ENCODE data around the gene HLA-DPA1. TPM values are rescaled to one million over a fixed set of nuclear protein-coding genes. Genes with fewer than 3 reads are reported as not detected.

The HLA-DPA1 gene
- total and polyA plus RNA-seq, 7 donors: 29.9 to 210 (median 51.0) TPM

DNA sequence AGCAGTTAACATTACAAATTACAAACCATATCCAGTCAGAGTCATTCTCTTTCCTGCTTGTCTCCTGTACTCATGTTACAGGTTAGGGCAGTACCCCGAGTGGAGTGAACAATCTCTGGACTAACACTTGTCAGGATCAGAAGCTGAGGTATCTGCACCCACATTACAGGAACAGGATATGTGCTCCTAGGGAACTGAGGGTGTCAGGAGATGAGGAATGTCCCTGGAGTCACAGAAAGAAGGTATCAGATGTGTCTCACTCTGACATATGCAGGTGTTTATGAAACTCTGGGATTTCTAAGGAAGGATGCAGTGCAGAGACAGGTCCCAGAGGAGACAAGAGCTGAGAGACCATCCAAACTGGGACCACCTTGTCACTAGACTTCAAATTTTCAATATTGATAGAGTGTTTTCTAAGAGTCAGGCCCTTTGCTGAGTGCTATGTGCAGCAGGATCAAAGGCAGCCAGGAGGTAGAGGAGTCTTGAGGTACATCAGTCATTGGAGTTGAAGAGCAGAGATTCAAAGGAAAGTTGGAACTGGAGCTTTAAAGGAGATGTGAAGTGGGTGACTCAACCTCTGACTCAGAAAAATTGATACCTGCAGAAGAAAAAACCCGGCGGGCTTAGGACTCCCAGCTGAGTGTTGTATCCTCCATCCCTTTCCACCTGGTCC, 14.9 kb upstream of the HLA-DPA1 start:
- Histone ChIP-seq H3K4me3 (no peak overlapping the region), H3K9me3 (no peaks in the 10 kb centered on the region), H3K27ac (no peak overlapping the region), H3K36me3 (peaks cover 0 to 41% (median 0%) of the 10 kb centered on the region in 4 donors), H3K4me1 (no peaks in the 10 kb centered on the region), H3K27me3 (peaks cover 0 to 12% (median 0%) of the 10 kb centered on the region in 3 donors)
- TF ChIP-seq POLR2AphosphoS5 (IDR thresholded peaks at IDR 0.05) (no peak), EP300 (IDR thresholded peaks at IDR 0.05) (no peak), POLR2A (IDR thresholded peaks at IDR 0.05) (no peak), CTCF (IDR thresholded peaks at IDR 0.05) (no peak)
- no peak for DNase-seq
- intact Hi-C loops (cut with DNase I): loop anchor here (10.0 kb wide), 1 partner anchor 194 kb away; no protein-coding TSS in a partner anchor
- WGBS, 2 donors: 57 to 83% methylated on average over 3 of the region's 3 CpGs

DNA sequence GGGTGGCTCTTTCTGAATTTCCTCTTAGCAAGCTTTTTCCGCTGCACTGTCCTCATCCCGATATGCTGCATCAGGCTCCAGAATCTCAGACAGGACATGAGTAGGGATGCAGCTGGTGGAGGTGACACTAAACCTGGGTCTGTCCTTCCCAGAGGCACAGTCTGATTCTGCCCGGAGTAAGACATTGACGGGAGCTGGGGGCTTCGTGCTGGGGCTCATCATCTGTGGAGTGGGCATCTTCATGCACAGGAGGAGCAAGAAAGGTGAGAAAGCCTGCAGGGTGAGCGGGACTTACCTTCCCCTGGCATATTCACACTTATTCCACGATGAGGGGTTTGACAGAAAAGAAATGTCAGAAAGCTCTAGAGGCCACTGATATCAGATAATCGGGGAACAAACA, 12.2 kb upstream of the HLA-DPA1 start:
- Histone ChIP-seq H3K9me3 (no peaks in the 10 kb centered on the region), H3K27ac (no peak overlapping the region), H3K4me3 (no peak overlapping the region), H3K36me3 (peaks cover 0 to 41% (median 0%) of the 10 kb centered on the region in 4 donors), H3K4me1 (peaks cover 0 to 12% (median 10%) of the 10 kb centered on the region in 4 donors), H3K27me3 (no peaks in the 10 kb centered on the region)
- TF ChIP-seq CTCF (IDR thresholded peaks at IDR 0.05): no peak
- TF ChIP-seq POLR2A (IDR thresholded peaks at IDR 0.05): no peak
- no peak for TF ChIP-seq EP300 (IDR thresholded peaks at IDR 0.05)
- TF ChIP-seq POLR2AphosphoS5 (IDR thresholded peaks at IDR 0.05): no peak
- no peak for DNase-seq
- intact Hi-C loops (cut with DNase I): loop anchor here (10.0 kb wide), 1 partner anchor 191 kb away; no protein-coding TSS in a partner anchor
- WGBS, 2 donors: 60 to 86% methylated on average over 8 of the region's 8 CpGs

- Histone ChIP-seq H3K4me3 (no peak overlapping the region), H3K27ac (peak overlapping the region in 3 of 4 donors; percentile 6 to 39 (median 24)), H3K4me1 (peaks cover 0 to 20% (median 14%) of the 10 kb centered on the region in 4 donors), H3K36me3 (peaks cover 0 to 41% (median 0%) of the 10 kb centered on the region in 4 donors), H3K27me3 (no peaks in the 10 kb centered on the region), H3K9me3 (no peaks in the 10 kb centered on the region)
- no peak for DNase-seq
- WGBS, 2 donors: 0 to 36% methylated on average over 2 of the region's 2 CpGs
- intact Hi-C loops (cut with DNase I): loop anchor here (10.0 kb wide), 1 partner anchor 188 kb away; no protein-coding TSS in a partner anchor
- TF ChIP-seq CTCF (IDR thresholded peaks at IDR 0.05) (peak in 2 of 4 experiments; percentile 41 to 46), POLR2AphosphoS5 (IDR thresholded peaks at IDR 0.05) (no peak)
These were observed 9.3 kb upstream of the HLA-DPA1 start for GRCh38 chr6:33082702-33083101.

DNA sequence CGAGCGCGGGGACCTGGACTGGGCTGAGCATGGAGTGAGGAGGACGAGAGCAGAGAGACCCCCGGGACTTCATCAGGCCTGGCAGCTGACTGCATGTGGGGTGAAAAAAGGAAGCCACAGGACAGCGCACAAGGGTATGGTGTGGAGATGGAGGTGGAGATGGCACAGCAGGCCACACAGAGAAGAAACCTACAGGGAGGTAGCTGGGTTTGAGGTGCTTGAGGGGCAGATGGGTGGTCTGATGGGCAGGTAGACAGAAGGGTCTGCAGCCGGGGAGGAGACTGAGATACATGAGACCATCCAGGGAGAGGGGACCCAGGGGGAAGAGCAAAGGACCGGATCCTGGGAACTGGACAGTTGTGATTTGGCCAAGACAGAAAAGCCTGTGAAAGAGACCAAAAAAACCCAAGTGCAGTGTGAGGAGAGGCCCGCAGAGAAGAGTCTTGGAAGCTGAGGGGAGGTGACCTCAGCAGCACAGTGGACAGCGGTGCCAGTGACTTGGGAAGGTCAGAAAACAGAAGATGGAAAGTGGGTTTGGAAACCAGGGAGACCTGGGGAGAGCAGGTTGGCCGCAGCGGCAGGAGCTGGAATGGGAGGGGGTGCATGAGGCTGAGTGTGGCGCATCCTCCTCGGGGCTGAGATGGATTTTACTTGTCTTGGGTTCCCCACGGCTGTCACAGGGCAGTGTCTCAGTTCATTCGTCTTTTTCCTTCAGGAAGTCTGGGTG, 7.8 kb upstream of the HLA-DPA1 start:
- WGBS, 2 donors: 75 to 79% methylated on average over 15 to 16 of the region's 16 CpGs
- no peak for DNase-seq
- intact Hi-C loops (cut with DNase I): loop anchor here (2.0 to 10.0 kb wide), 2 partner anchors 66 to 186 kb away; no protein-coding TSS in a partner anchor
- Histone ChIP-seq H3K27ac (peak overlapping the region; percentile 78 to 89 (median 83)), H3K36me3 (peaks cover 0 to 28% (median 0%) of the 10 kb centered on the region in 4 donors), H3K4me3 (peak overlapping the region; percentile 43 to 54 (median 50)), H3K4me1 (peaks cover 0 to 20% (median 14%) of the 10 kb centered on the region in 4 donors), H3K9me3 (no peaks in the 10 kb centered on the region), H3K27me3 (no peaks in the 10 kb centered on the region)
- no peak for TF ChIP-seq CTCF (IDR thresholded peaks at IDR 0.05)
- no peak for TF ChIP-seq POLR2AphosphoS5 (IDR thresholded peaks at IDR 0.05)
- no peak for TF ChIP-seq POLR2A (IDR thresholded peaks at IDR 0.05)
- no peak for TF ChIP-seq EP300 (IDR thresholded peaks at IDR 0.05)

Measured in sigmoid colon (tissue), 7 donors.